ENCODE results near the gene GDNF. TPM values are rescaled to one million over a fixed set of nuclear protein-coding genes. Genes with fewer than 3 reads are reported as not detected.

GDNF gene
- total and polyA plus RNA-seq, 3 experiments from 2014 or later = not detected

GRCh38 chr5:37771203-37771611, 68.6 kb downstream of the GDNF start:
- Mint-ChIP-seq H3K36me3 (peaks cover 0 to 8% (median 0%) of the 10 kb centered on the region in 3 donors), H3K4me1 (no peaks in the 10 kb centered on the region), H3K9me3 (peaks cover 8 to 17% (median 14%) of the 10 kb centered on the region in 5 donors), H3K4me3 (no peak overlapping the region), H3K27ac (no peak overlapping the region), H3K27me3 (peaks cover 3 to 27% of the 10 kb centered on the region in 2 donors)
- ChIA-PET CTCF (no interaction called here), POLR2A (no interaction called here)
- Histone ChIP-seq H3K36me3 (ENCODE audit: insufficient read depth, low read length) (no peaks in the 10 kb centered on the region), H3K4me1 (ENCODE audit: insufficient read depth, low read length) (no peaks in the 10 kb centered on the region), H3K27me3 (ENCODE audit: insufficient read depth, low read length, poor library complexity, severe bottlenecking) (no peaks in the 10 kb centered on the region), H3K27ac (ENCODE audit: low read depth, low read length) (no peak overlapping the region), H3K9me3 (ENCODE audit: low read length) (no peaks in the 10 kb centered on the region), H3K4me3 (ENCODE audit: low read length) (no peak overlapping the region)
- DNase-seq = no peak

- Histone ChIP-seq H3K4me3 (ENCODE audit: low read length) (no peak overlapping the region), H3K27ac (ENCODE audit: low read depth, low read length) (no peak overlapping the region), H3K4me1 (ENCODE audit: insufficient read depth, low read length) (no peaks in the 10 kb centered on the region), H3K36me3 (ENCODE audit: insufficient read depth, low read length) (no peaks in the 10 kb centered on the region), H3K27me3 (ENCODE audit: insufficient read depth, low read length, poor library complexity, severe bottlenecking) (no peaks in the 10 kb centered on the region), H3K9me3 (ENCODE audit: low read length) (no peaks in the 10 kb centered on the region)
- Mint-ChIP-seq H3K4me1 (no peaks in the 10 kb centered on the region), H3K4me3 (no peak overlapping the region), H3K36me3 (peaks cover 0 to 4% (median 0%) of the 10 kb centered on the region in 3 donors), H3K27me3 (peaks cover 3 to 27% of the 10 kb centered on the region in 2 donors), H3K9me3 (peaks cover 8 to 14% (median 11%) of the 10 kb centered on the region in 5 donors), H3K27ac (no peak overlapping the region)
- ChIA-PET POLR2A (no interaction called here), CTCF (no interaction called here)
- no peak for DNase-seq
These were observed 69.1 kb downstream of the GDNF start for GRCh38 chr5:37770786-37771185.

- no peaks in the 10 kb centered on the region for H3K4me1 Mint-ChIP-seq
- no peaks in the 10 kb centered on the region for H3K27me3 ChIP-seq (ENCODE audit: insufficient read depth, low read length, poor library complexity, severe bottlenecking)
- H3K27me3 Mint-ChIP-seq = peaks cover 3 to 27% of the 10 kb centered on the region in 2 donors
- peaks cover 4 to 8% (median 7%) of the 10 kb centered on the region in 5 donors for H3K9me3 Mint-ChIP-seq
- ChIA-PET POLR2A (no interaction called here), CTCF (no interaction called here)
- H3K4me3 Mint-ChIP-seq = no peak overlapping the region
- H3K36me3 ChIP-seq (ENCODE audit: insufficient read depth, low read length) = no peaks in the 10 kb centered on the region
- no peak overlapping the region for H3K4me3 ChIP-seq (ENCODE audit: low read length)
- H3K27ac Mint-ChIP-seq = no peak overlapping the region
- no peak for DNase-seq
- peaks cover 0 to 3% (median 0%) of the 10 kb centered on the region in 3 donors for H3K36me3 Mint-ChIP-seq
- H3K4me1 ChIP-seq (ENCODE audit: insufficient read depth, low read length) = no peaks in the 10 kb centered on the region
- no peaks in the 10 kb centered on the region for H3K9me3 ChIP-seq (ENCODE audit: low read length)
- no peak overlapping the region for H3K27ac ChIP-seq (ENCODE audit: low read depth, low read length)
These were observed 70.0 kb downstream of the GDNF start for GRCh38 chr5:37769840-37770239.

GRCh38 chr5:37769108-37769507, 70.7 kb downstream of the GDNF start:
- Histone ChIP-seq H3K4me1 (ENCODE audit: insufficient read depth, low read length) (no peaks in the 10 kb centered on the region), H3K27ac (ENCODE audit: low read depth, low read length) (no peak overlapping the region), H3K36me3 (ENCODE audit: insufficient read depth, low read length) (no peaks in the 10 kb centered on the region), H3K27me3 (ENCODE audit: insufficient read depth, low read length, poor library complexity, severe bottlenecking) (no peaks in the 10 kb centered on the region), H3K9me3 (ENCODE audit: low read length) (no peaks in the 10 kb centered on the region), H3K4me3 (ENCODE audit: low read length) (no peak overlapping the region)
- peaks cover 3 to 27% of the 10 kb centered on the region in 2 donors for H3K27me3 Mint-ChIP-seq
- POLR2A ChIA-PET = no interaction called here
- H3K4me3 Mint-ChIP-seq = no peak overlapping the region
- no peak overlapping the region for H3K27ac Mint-ChIP-seq
- peaks cover 0 to 3% (median 0%) of the 10 kb centered on the region in 3 donors for H3K36me3 Mint-ChIP-seq
- CTCF ChIA-PET = no interaction called here
- no peak for DNase-seq
- peaks cover 3 to 8% (median 6%) of the 10 kb centered on the region in 5 donors for H3K9me3 Mint-ChIP-seq
- H3K4me1 Mint-ChIP-seq = no peaks in the 10 kb centered on the region

GRCh38 chr5:37768371-37768770, 71.5 kb downstream of the GDNF start:
- no peak overlapping the region for H3K27ac Mint-ChIP-seq
- peaks cover 0 to 3% (median 0%) of the 10 kb centered on the region in 3 donors for H3K36me3 Mint-ChIP-seq
- H3K27ac ChIP-seq (ENCODE audit: low read depth, low read length) = no peak overlapping the region
- no peaks in the 10 kb centered on the region for H3K27me3 ChIP-seq (ENCODE audit: insufficient read depth, low read length, poor library complexity, severe bottlenecking)
- DNase-seq = no peak
- H3K36me3 ChIP-seq (ENCODE audit: insufficient read depth, low read length) = no peaks in the 10 kb centered on the region
- H3K9me3 ChIP-seq (ENCODE audit: low read length) = no peaks in the 10 kb centered on the region
- no peak overlapping the region for H3K4me3 Mint-ChIP-seq
- H3K4me1 ChIP-seq (ENCODE audit: insufficient read depth, low read length) = no peaks in the 10 kb centered on the region
- H3K4me1 Mint-ChIP-seq = no peaks in the 10 kb centered on the region
- H3K27me3 Mint-ChIP-seq = peaks cover 1 to 27% of the 10 kb centered on the region in 2 donors
- CTCF ChIA-PET = no interaction called here
- no peak overlapping the region for H3K4me3 ChIP-seq (ENCODE audit: low read length)
- POLR2A ChIA-PET = no interaction called here
- peaks cover 0 to 2% (median under 1%) of the 10 kb centered on the region in 5 donors for H3K9me3 Mint-ChIP-seq

GRCh38 chr5:37767961-37768360, 71.9 kb downstream of the GDNF start:
- no peak overlapping the region for H3K4me3 Mint-ChIP-seq
- Histone ChIP-seq H3K9me3 (ENCODE audit: low read length) (no peaks in the 10 kb centered on the region), H3K4me1 (ENCODE audit: insufficient read depth, low read length) (no peaks in the 10 kb centered on the region), H3K27ac (ENCODE audit: low read depth, low read length) (no peak overlapping the region), H3K27me3 (ENCODE audit: insufficient read depth, low read length, poor library complexity, severe bottlenecking) (no peaks in the 10 kb centered on the region), H3K4me3 (ENCODE audit: low read length) (no peak overlapping the region), H3K36me3 (ENCODE audit: insufficient read depth, low read length) (no peaks in the 10 kb centered on the region)
- no peak for DNase-seq
- peaks cover 0 to 3% (median 0%) of the 10 kb centered on the region in 3 donors for H3K36me3 Mint-ChIP-seq
- ChIA-PET POLR2A (no interaction called here), CTCF (no interaction called here)
- H3K9me3 Mint-ChIP-seq = peaks cover 0 to 2% (median 0%) of the 10 kb centered on the region in 5 donors
- H3K4me1 Mint-ChIP-seq = no peaks in the 10 kb centered on the region
- H3K27ac Mint-ChIP-seq = no peak overlapping the region
- H3K27me3 Mint-ChIP-seq = peaks cover 0 to 27% of the 10 kb centered on the region in 2 donors

GRCh38 chr5:37767251-37767650, 72.6 kb downstream of the GDNF start:
- peaks cover 0 to 2% (median 0%) of the 10 kb centered on the region in 5 donors for H3K9me3 Mint-ChIP-seq
- H3K27me3 Mint-ChIP-seq = peaks cover 0 to 27% of the 10 kb centered on the region in 2 donors
- CTCF ChIA-PET = no interaction called here
- no peak overlapping the region for H3K27ac ChIP-seq (ENCODE audit: low read depth, low read length)
- DNase-seq = no peak
- H3K4me1 ChIP-seq (ENCODE audit: insufficient read depth, low read length) = no peaks in the 10 kb centered on the region
- no peaks in the 10 kb centered on the region for H3K27me3 ChIP-seq (ENCODE audit: insufficient read depth, low read length, poor library complexity, severe bottlenecking)
- no peaks in the 10 kb centered on the region for H3K9me3 ChIP-seq (ENCODE audit: low read length)
- no peak overlapping the region for H3K27ac Mint-ChIP-seq
- peaks cover 0 to 4% (median 0%) of the 10 kb centered on the region in 3 donors for H3K4me1 Mint-ChIP-seq
- peaks cover 0 to 3% (median 0%) of the 10 kb centered on the region in 3 donors for H3K36me3 Mint-ChIP-seq
- POLR2A ChIA-PET = interaction anchor here (0.6 kb wide), 1 partner anchor 10 kb away, joined by 4 read pairs; no protein-coding TSS in a partner anchor
- no peak overlapping the region for H3K4me3 Mint-ChIP-seq
- H3K4me3 ChIP-seq (ENCODE audit: low read length) = no peak overlapping the region
- no peaks in the 10 kb centered on the region for H3K36me3 ChIP-seq (ENCODE audit: insufficient read depth, low read length)
